Non-pigmented ciliary epithelial cell (primary cell): ENCODE measurements around the gene TAF1L.
A peak's percentile ranks its signal among the peaks of the same experiment; 100 is the strongest.
"Not testable (repeated sequence)": the region's sequence is repeated elsewhere in the genome, so short reads cannot be mapped to it uniquely, and the experiment has no call there.

Experiments used
- DNase-seq: peaks from one replicate; pipeline ENCODE4 v3.0.0-alpha.2; 2010; ENCODE audit warnings: low read depth

Gene TAF1L

GRCh38 chr9:32635362-32635761 is at the start of gene TAF1L:
Gene TAF1L, minus strand, starts transcription at chr9:32635669. Its CDS starts 90 bp downstream, at chr9:32635579.
- DNase-seq, result no peak

- DNase-seq, result no peak
Measured at GRCh38 chr9:32681751-32682150, 46.3 kb upstream of the TAF1L start.

DNA sequence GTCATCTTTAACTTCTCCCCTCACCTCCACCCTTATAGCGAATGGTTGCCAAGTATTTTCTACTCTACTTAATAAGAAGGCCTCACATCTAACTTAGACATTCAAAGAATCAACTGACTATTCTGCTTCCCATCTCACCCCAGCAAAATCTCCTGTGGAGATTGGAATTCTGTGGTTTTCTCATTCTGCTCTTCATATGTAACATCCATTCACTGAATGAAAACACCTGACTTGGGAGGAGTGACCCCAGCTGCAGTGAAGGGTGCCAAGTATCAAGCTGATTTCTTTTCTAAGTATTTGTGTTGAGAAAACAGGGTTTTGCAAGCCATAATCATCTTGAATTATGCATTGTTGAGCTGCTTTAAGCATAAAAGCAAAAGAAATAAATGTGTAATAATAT is 42.5 kb upstream of the TAF1L start:
- DNase-seq, result peak; percentile 19

DNA sequence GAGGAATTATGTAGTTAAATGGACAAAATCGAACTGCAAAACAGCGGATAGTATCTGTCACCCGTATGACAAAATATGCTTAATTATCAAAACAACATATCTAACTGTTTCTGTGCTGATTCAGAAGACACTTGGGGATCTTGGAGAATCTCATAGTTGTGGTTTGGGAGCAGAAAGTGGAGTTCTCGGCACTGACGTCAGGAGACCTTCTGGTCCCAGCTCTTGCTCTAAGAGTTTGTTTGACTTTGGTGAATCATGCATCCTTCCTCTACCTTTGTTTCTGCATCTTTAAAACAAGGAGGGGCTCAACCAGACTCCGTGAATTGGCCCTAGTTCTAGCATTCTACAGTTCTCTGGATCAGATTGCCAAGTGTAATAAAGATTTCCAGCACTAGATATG is 37.0 kb upstream of the TAF1L start:
- DNase-seq, result peak; percentile 80

- no peak for DNase-seq
Measured at GRCh38 chr9:32671333-32671732, 35.9 kb upstream of the TAF1L start.

GRCh38 chr9:32665101-32665500 is 29.6 kb upstream of the TAF1L start:
- DNase-seq, result no peak

GRCh38 chr9:32663741-32664140 is 28.3 kb upstream of the TAF1L start:
- DNase-seq, result no peak

DNA sequence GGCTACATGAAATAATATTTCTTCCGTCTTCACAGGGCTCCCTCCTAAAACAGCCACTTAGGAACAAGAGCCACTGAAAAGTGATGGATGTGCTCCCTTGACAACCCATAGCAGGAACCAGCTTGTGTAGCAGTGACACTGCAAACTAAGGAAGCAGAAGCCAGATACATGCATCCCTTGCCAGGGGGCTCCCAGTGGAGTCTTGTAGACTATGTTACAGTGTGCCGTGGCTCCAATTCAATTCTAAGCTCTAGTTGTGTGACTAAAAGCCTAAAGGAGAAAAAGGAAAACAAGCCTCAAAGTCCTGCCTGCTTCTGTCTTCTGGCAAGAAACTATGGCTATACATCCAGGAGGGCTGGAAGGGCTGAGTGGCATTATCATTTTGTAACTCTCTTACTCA is 12.2 kb upstream of the TAF1L start:
- DNase-seq, result no peak

DNA sequence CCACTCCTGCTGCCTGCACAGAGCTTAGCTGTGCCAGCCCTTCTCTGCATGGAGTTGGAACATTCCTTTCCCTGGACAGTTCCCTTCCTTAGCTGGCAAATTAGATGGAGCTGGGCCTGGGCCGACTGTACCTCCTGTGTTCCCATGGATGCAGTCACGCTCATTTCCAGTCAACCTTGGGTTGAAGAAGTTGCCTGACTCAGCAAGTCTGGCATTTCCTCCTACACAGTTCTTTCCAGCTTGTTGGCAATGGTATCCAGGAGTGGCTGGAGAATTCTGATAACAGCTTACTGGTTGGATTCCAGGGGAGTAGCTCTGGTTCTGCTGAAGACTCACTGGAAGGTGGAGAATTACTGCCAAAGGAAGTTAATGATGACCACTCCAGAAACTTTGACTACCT is 9.2 kb upstream of the TAF1L start:
- DNase-seq, result peak; percentile 92

GRCh38 chr9:32633151-32633550 is 2.3 kb downstream of the TAF1L start:
- not testable (repeated sequence) for DNase-seq

- DNase-seq, result no peak
Measured at GRCh38 chr9:32631991-32632390, 3.5 kb downstream of the TAF1L start.

DNA sequence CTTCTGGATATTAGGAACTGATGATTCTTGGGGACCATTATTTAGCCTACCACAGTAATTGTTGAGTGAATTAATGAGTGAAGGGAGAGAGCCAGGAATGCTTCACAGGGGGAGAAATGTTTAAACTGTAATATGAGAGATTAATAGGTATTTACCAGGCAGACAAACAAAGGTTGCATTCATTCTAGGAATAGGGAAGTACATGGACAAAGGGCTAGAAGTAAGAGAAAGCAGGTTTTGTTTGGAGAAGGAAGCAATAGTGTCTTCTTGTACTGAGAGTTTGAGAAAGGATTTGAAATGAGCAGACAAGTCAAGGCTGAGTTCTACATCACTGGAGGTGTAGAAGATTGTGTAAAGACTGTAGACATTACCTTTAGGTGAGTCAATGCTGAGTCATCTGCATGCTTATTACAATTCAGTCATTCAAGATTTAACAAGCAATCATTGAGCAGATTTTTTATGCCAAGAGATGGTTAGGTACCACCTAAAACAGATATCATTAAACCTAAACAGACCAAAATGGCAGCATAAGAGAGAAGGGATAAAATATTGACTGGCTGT is 8.0 kb downstream of the TAF1L start:
- no peak for DNase-seq

DNA sequence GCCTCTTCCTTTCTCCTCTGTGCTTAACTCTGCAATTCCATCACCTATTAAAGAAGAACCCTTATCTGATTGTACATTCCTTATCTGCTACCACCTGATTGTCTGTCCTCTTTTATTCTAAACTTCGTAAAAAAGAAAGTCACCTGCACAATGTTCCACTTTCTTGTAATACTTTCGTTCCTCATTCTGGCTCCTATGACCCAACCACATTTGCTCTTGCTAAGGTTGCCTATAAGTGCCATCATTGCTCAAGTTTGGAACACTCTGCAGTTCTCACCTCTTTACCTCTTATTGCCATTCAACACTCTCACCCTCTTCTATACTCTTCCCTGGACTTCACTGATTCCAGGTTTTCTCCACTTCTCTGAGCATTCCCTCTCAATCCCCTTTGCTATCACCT is 10.1 kb downstream of the TAF1L start:
- DNase-seq, result no peak

DNA sequence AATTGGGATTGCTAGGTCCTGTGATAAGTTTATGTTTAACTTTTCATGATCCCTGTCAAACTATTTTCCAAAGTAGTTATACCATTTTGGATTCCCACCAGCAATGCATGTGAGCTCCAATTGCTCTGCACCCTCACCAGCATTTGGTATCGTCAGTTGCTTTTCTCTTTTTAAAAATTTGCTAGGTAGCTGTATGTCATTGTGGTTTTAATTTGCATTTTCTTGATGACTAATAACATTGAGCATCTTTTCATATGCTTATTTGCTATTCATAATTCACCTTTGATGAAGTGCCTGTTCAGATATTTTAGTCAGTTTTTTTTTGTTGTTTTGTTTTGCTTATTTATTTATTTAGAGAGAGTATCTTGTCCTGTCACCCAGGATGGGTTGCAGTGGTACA is 12.5 kb downstream of the TAF1L start:
- DNase-seq, result no peak

GRCh38 chr9:32618261-32618660 is 17.2 kb downstream of the TAF1L start:
- no peak for DNase-seq

DNA sequence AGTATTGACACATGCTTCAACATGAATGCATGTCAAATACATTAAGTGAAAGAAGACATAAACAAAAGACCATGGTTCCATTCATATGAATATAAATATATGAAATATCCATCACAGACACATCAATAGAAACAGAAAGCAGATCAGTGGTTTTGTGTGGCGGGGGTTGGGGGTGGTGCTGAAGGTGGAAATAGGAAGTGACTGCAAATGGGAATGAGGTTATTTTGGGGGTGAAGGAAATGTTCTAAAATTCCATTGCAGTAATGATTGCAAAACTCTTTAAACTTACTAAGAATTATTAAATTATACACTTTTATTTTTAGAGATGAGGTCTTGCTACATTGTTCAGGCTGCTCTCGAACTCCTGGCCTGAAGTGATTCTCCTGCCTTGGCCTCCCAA is 28.7 kb downstream of the TAF1L start:
- no peak for DNase-seq

GRCh38 chr9:32603914-32604852 is 31.3 kb downstream of the TAF1L start:
- no peak for DNase-seq

DNA sequence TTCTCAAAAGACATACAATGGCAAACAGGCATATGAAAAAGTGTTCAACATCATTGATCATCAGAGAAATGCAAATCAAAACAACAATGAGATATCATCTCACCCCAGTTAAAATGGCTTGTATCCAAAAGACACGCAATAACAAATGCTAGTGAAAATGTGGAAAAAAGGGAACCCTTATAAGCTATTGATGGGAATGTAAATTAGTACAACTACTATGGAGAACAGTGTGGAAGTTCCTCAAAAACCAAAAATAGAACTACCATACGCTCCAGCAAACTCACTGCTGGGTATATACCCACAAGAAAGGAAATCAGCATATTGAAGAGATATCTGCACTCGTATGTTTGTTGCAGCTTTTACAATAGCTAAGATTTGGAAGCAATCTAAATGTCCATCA is 36.4 kb downstream of the TAF1L start:
- DNase-seq, result not testable (repeated sequence)

GRCh38 chr9:32596936-32597335 is 38.5 kb downstream of the TAF1L start:
- no peak for DNase-seq

- DNase-seq, result no peak
Measured at GRCh38 chr9:32596096-32596865, 39.2 kb downstream of the TAF1L start.

GRCh38 chr9:32590898-32591297 is 44.6 kb downstream of the TAF1L start:
- no peak for DNase-seq

GRCh38 chr9:32590476-32590875 is 45.0 kb downstream of the TAF1L start:
- DNase-seq, result no peak
